Spleen (tissue), 11 donors: ENCODE measurements around the gene ICE2. TPM values are rescaled to one million over a fixed set of nuclear protein-coding genes. Genes with fewer than 3 reads are reported as not detected.
A peak's percentile ranks its signal among the peaks of the same experiment; 100 is the strongest.

ENCODE experiments used
- DNase-seq: peaks from one replicate; pipeline ENCODE4 v3.0.0-alpha.2; 2020
- H3K27ac ChIP-seq, 8 donors: fragments of 200-600 bp; sonication (generic) in 7 of 8; 1 replicate in 4 of 8; 2 replicates in 4 of 8; pipeline versions ENCODE4 v1.5.0 to v1.8.0; 2016 to 2021; ENCODE audit warnings: inconsistent platforms in 4 of 8, mild to moderate bottlenecking in 4 of 8, moderate library complexity in 1 of 8
- H3K27me3 ChIP-seq, 7 donors: fragments of 200-600 bp; sonication (generic) in 6 of 7; replicated peaks in 1 of 7; 1 replicate in 4 of 7; 2 replicates in 3 of 7; pipeline versions ENCODE4 v1.5.0 to v1.8.0; 2016 to 2021; ENCODE audit warnings: inconsistent platforms in 3 of 7, mild to moderate bottlenecking in 1 of 7
- H3K36me3 ChIP-seq, 6 donors: fragments of 200-600 bp; sonication (generic) in 5 of 6; 1 replicate in 4 of 6; 2 replicates in 2 of 6; pipeline versions ENCODE4 v1.5.0 to v1.8.0; 2016 to 2021; ENCODE audit warnings: inconsistent platforms in 2 of 6
- H3K4me1 ChIP-seq, 6 donors: fragments of 200-600 bp; sonication (generic) in 5 of 6; 1 replicate in 3 of 6; 2 replicates in 3 of 6; pipeline versions ENCODE4 v1.5.0 to v1.8.0; 2016 to 2021; ENCODE audit warnings: inconsistent platforms in 3 of 6
- H3K4me3 ChIP-seq, 8 donors: fragments of 200-600 bp; sonication (generic) in 7 of 8; 1 replicate in 4 of 8; 2 replicates in 4 of 8; pipeline versions ENCODE4 v1.5.0 to v1.8.0; 2016 to 2021; ENCODE audit warnings: inconsistent platforms in 4 of 8, mild to moderate bottlenecking in 4 of 8, moderate library complexity in 2 of 8
- H3K9me3 ChIP-seq, 8 donors: fragments of 200-600 bp; sonication (generic) in 7 of 8; 1 replicate in 4 of 8; 2 replicates in 4 of 8; pipeline versions ENCODE4 v1.5.0 to v1.8.0; 2016 to 2021; ENCODE audit warnings: inconsistent platforms in 4 of 8
- CTCF ChIP-seq, 11 experiments: fragments of 200-600 bp in 7 of 11; fragments of 450-650 bp in 4 of 11; sonication (generic) in 4 of 11; IDR thresholded peaks in 8 of 11; conservative IDR thresholded peaks in 3 of 11; 1 replicate in 7 of 11; 2 replicates in 4 of 11; pipeline versions ENCODE4 v1.4.0 to v1.8.0; 2016 to 2021; ENCODE audit warnings: antibody characterized with exemption in 11 of 11, inconsistent platforms in 4 of 11, mild to moderate bottlenecking in 1 of 11
- POLR2A ChIP-seq, 3 donors: fragments of 450-650 bp; IDR thresholded peaks; one replicate each; pipeline ENCODE4 v1.5.1; 2017; ENCODE audit warnings: antibody characterized with exemption in 3 of 3, mild to moderate bottlenecking in 1 of 3
- POLR2AphosphoS5 ChIP-seq, 3 donors: sonication (generic); formaldehyde crosslinking; IDR thresholded peaks; one replicate each; pipeline ENCODE4 v1.5.1; 2017; ENCODE audit warnings: antibody characterized with exemption in 3 of 3
- WGBS, 5 donors: extraction: QIAGEN DNeasy Blood & Tissue Kit in 3 of 5; methylation state at CpG; one replicate each; pipeline versions ENCODE4 v1.1.5 to v1.1.7; 2013 to 2018; 5-methylcytosine and 5-hydroxymethylcytosine counted together
- intact Hi-C: fragments of 100-400 bp; cut with DNase I; formaldehyde crosslinking; loops from one replicate; pipeline ENCODE4 v1.15.0; 2023; ENCODE audit warnings: low total_unique reads
- polyA plus RNA-seq, 3 donors: library from polyadenylated mRNA; stranded (reverse); fragments of 200-250 nt; gene quantifications; one replicate each; pipeline ENCODE4 v1.2.1, GENCODE V29; 2013
- total RNA-seq, 7 donors: library from RNA; depleted of rRNA in 3 of 7; stranded (reverse); fragments of >200 nt in 3 of 7; fragmentation: NEBNext Ultra II Directional in 4 of 7; extraction: Animal tissue kit (Norgen Biotek cat#: 25700) in 4 of 7; gene quantifications; one replicate each; pipeline versions ENCODE4 v1.1.0 to v1.2.1, GENCODE V29; 2016 to 2021
- donor health status: healthy with polysubstance abuse.
- donor health status: DM: no; HTN: no; CAD: no; lungs with moderate emphysema.
- donor health status: DM: no; HTN: no; CAD: no.
- donor health status: Bipolar disorder and iron deficiency.
- donor health status: healthy.
- donor health status: DM: no; HTN: no; CAD: no.
- donor health status: DM: yes; HTN: yes; CAD: no.

The ICE2 gene
- total and polyA plus RNA-seq, 10 donors: 15.8 to 66.4 (median 46.9) TPM

- peaks cover 13 to 42% (median 28%) of the 10 kb centered on the region in 6 donors for H3K4me1 ChIP-seq
Measured at GRCh38 chr15:60399931-60400330, 79.0 kb downstream of the ICE2 start.

GRCh38 chr15:60399246-60399915 is 79.6 kb downstream of the ICE2 start:
- H3K36me3 ChIP-seq: peaks cover 0 to 12% (median 0%) of the 10 kb centered on the region in 6 donors
- peak overlapping the region in 2 of 8 donors; percentile 58 to 90 for H3K4me3 ChIP-seq
- DNase-seq: no peak
- no peak for TF ChIP-seq POLR2A (IDR thresholded peaks at IDR 0.05)
- no peak for TF ChIP-seq CTCF (IDR thresholded peaks at IDR 0.05 in 8 of 11, conservative IDR thresholded peaks at IDR 0.05 in 3 of 11)
- no peak for TF ChIP-seq POLR2AphosphoS5 (IDR thresholded peaks at IDR 0.05)
- H3K4me1 ChIP-seq: peaks cover 18 to 48% (median 34%) of the 10 kb centered on the region in 6 donors
- H3K27ac ChIP-seq: peak overlapping the region in 7 of 8 donors; percentile 1 to 96 (median 16)
- intact Hi-C loops: no loop called here
- H3K9me3 ChIP-seq: no peaks in the 10 kb centered on the region
- WGBS, 5 donors: 51 to 70% (median 61%) methylated on average over 21 of the region's 21 CpGs
- peaks cover 0 to 22% (median 0%) of the 10 kb centered on the region in 7 donors for H3K27me3 ChIP-seq

More at GRCh38 chr15:60399931-60400330, 79.0 kb downstream of the ICE2 start:
- TF ChIP-seq POLR2A (IDR thresholded peaks at IDR 0.05) (no peak), POLR2AphosphoS5 (IDR thresholded peaks at IDR 0.05) (no peak), CTCF (IDR thresholded peaks at IDR 0.05 in 8 of 11, conservative IDR thresholded peaks at IDR 0.05 in 3 of 11) (no peak)
- Histone ChIP-seq H3K27ac (peak overlapping the region in 5 of 8 donors; percentile 1 to 96 (median 68)), H3K4me3 (no peak overlapping the region), H3K27me3 (peaks cover 0 to 22% (median 0%) of the 10 kb centered on the region in 7 donors), H3K9me3 (no peaks in the 10 kb centered on the region), H3K36me3 (peaks cover 0 to 12% (median 0%) of the 10 kb centered on the region in 6 donors)
- 76 to 95% (median 83%) methylated on average over 1 of the region's 1 CpG for WGBS, 5 donors
- no peak for DNase-seq
- intact Hi-C loops: no loop called here

GRCh38 chr15:60397772-60398445 is 81.0 kb downstream of the ICE2 start, which contains the start of gene ANXA2:
ANXA2 (minus strand) TSS chr15:60397986; CDS start chr15:60386075, 11,911 bp downstream.
- H3K9me3 ChIP-seq: no peaks in the 10 kb centered on the region
- DNase-seq: peak; percentile 94
- H3K4me1 ChIP-seq: peaks cover 32 to 63% (median 48%) of the 10 kb centered on the region in 6 donors
- H3K36me3 ChIP-seq: peaks cover 0 to 16% (median 0%) of the 10 kb centered on the region in 6 donors
- TF ChIP-seq POLR2A (IDR thresholded peaks at IDR 0.05) (peak in 1 of 3 donors; percentile 74), POLR2AphosphoS5 (IDR thresholded peaks at IDR 0.05) (peak; percentile 94 to 95 (median 95)), CTCF (IDR thresholded peaks at IDR 0.05 in 8 of 11, conservative IDR thresholded peaks at IDR 0.05 in 3 of 11) (no peak)
- intact Hi-C loops: no loop called here
- WGBS, 5 donors: 0 to 1% (median 0%) methylated on average over 24 to 53 of the region's 53 CpGs
- H3K27ac ChIP-seq: peak within 1 kb of the TSS; percentile 84 to 97 (median 92)
- H3K4me3 ChIP-seq: peak within 1 kb of the TSS; percentile 58 to 90 (median 70)
- peaks cover 0 to 22% (median 0%) of the 10 kb centered on the region in 7 donors for H3K27me3 ChIP-seq
